ENCODE data around the gene CCNL2. TPM values are rescaled to one million over a fixed set of nuclear protein-coding genes. Genes with fewer than 3 reads are reported as not detected.

Gene CCNL2
- total and polyA plus RNA-seq, 2 of the 13 experiments (the other 11 are each of a cell fraction or from before 2014, with no cell fraction given), result 105 to 340 TPM

- peaks cover 11 to 41% of the 10 kb centered on the region in 2 experiments; a peak in 3 of 5 replicates for H3K36me3 ChIP-seq (replicated peaks in 1 of 2; ENCODE audit: control insufficient read depth in 1 of 2, insufficient read depth in 2 of 2, low read length in 2 of 2)
- H3K4me3 ChIP-seq (replicated peaks in 1 of 3; ENCODE audit: insufficient read depth in 1 of 3, low read depth in 2 of 3, low read length in 3 of 3), result peak overlapping the region; percentile 75 to 95 (median 89); a peak in 5 of 6 replicates
- in situ Hi-C loops (cut with HindIII; ENCODE audit: extremely low pct_ligation_motif_present, low pct_unique_long_range_greater_than_20kb), result loop anchor here (5.0 kb wide), 1 partner anchor 36 kb away; the partner anchor contains the start of gene VWA1
- DNase-seq (ENCODE audit: low spot score) (peak; percentile 93), ATAC-seq (peak; percentile 81), FAIRE-seq (peak; percentile 85)
- POLR2A ChIA-PET, result interaction anchor here (0.7 to 12.4 kb wide), 13 partner anchors 13 to 111 kb away, joined by 3 to 355 read pairs (median 15); partner anchors contain the start of genes ANKRD65, ATAD3A, AURKAIP1 and DVL1
- H4K20me1 ChIP-seq (ENCODE audit: insufficient read depth, low read length), result peaks cover 17% of the 10 kb centered on the region
- peaks cover 52% of the 10 kb centered on the region for H3K79me2 ChIP-seq (ENCODE audit: insufficient read depth, low read length)
- H3K9me3 ChIP-seq (ENCODE audit: low read length), result no peaks in the 10 kb centered on the region
- H3K4me1 ChIP-seq (ENCODE audit: insufficient read depth, low read length), result peaks cover 64% of the 10 kb centered on the region
- no peak overlapping the region for H2AFZ ChIP-seq (ENCODE audit: low read length)
- WGBS (ENCODE audit: low lambda C conversion rate), result 27% methylated on average over 17 of the region's 22 CpGs
- H3K9ac ChIP-seq (ENCODE audit: insufficient read depth, low read depth, low read length), result peak overlapping the region; percentile 90
- peak overlapping the region; percentile 94 for H3K4me2 ChIP-seq (ENCODE audit: low read depth, low read length)
- peak overlapping the region; percentile 85 for H3K27ac ChIP-seq (ENCODE audit: extremely low read length, insufficient read depth, low read length)
- CTCF ChIA-PET (ENCODE audit: low intra/inter-chr PET ratio, low total read pairs), result no interaction called here
- H3K27me3 ChIP-seq (ENCODE audit: control insufficient read depth in 1 of 2, insufficient read depth in 2 of 2, low read length in 2 of 2), result no peaks in the 10 kb centered on the region
- BruUV-seq (replicated peaks), result TSS peak; percentile 65
- intact Hi-C loops (cut with micrococcal nuclease; ENCODE audit: unreplicated experiment), result no loop called here
- TF ChIP-seq KLF11 (CRISPR knock-in tag; IDR thresholded peaks at IDR 0.05) (no peak), ZNF570 (CRISPR knock-in tag; IDR thresholded peaks at IDR 0.05; ENCODE audit: borderline replicate concordance) (no peak), CBX2 (IDR thresholded peaks at IDR 0.05; ENCODE audit: low read depth, low read length) (no peak), CBX2 (CRISPR knock-in tag; IDR thresholded peaks at IDR 0.05; ENCODE audit: low read depth) (peak; percentile 71; the same call in 1 of the 2 replicates), GPBP1L1 (CRISPR knock-in tag; IDR thresholded peaks at IDR 0.05) (no peak), TBP (CRISPR knock-in tag; IDR thresholded peaks at IDR 0.05) (no peak), HMGXB4 (CRISPR knock-in tag; IDR thresholded peaks at IDR 0.05; ENCODE audit: borderline replicate concordance in 1 of 2, low read depth in 1 of 2) (peak; percentile 74 to 97), SIX1 (CRISPR knock-in tag; IDR thresholded peaks at IDR 0.05; ENCODE audit: borderline replicate concordance) (no peak), ZNF761 (CRISPR knock-in tag; conservative IDR thresholded peaks at IDR 0.05) (peak; percentile 95), PCBP1 (IDR thresholded peaks at IDR 0.05; ENCODE audit: borderline replicate concordance, low read depth, low read length) (no peak), RFX1 (IDR thresholded peaks at IDR 0.05) (no peak), ZNF639 (CRISPR knock-in tag; conservative IDR thresholded peaks at IDR 0.05) (peak; percentile 87), ZNF460 (CRISPR knock-in tag; IDR thresholded peaks at IDR 0.05; ENCODE audit: borderline replicate concordance) (no peak; the same call in 1 of the 2 replicates), HOMEZ (CRISPR knock-in tag; IDR thresholded peaks at IDR 0.05; ENCODE audit: low read depth) (peak; percentile 83), MAZ (IDR thresholded peaks at IDR 0.05; ENCODE audit: borderline replicate concordance, low read depth, low read length) (no peak; the same call in 1 of the 2 replicates), MAZ (CRISPR knock-in tag; IDR thresholded peaks at IDR 0.05; ENCODE audit: low read depth) (peak; percentile 35; the same call in 1 of the 2 replicates), ZNF326 (CRISPR knock-in tag; IDR thresholded peaks at IDR 0.05; ENCODE audit: borderline replicate concordance) (0 out of 2 replicates have a peak, but pooled peaks have one; percentile 32)
Observed at GRCh38 chr1:1400576-1401456, 1.7 kb upstream of the CCNL2 start.
